ENCODE results near the gene SLC38A8.

DNA sequence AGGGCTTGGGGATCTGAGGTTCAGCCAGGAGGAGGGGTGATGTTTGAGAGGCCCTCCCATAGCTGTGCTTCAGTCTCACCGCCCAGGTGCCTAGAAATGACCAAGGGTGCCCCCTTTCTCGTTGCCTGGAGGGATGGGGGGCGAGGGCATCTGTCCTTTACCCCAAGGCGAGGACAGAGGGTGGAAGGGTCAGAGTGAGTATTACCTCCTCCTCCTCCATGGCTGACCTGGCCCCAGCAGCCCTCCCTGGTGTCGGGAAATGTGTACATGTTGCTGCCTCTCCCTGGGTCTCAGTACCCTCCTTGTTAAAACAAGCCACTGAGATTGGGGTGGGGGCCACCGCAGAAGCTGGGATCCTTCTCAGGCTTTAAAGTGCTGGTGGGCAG, 72.2 kb downstream of the SLC38A8 start:
- TF ChIP-seq, protein P1, sequence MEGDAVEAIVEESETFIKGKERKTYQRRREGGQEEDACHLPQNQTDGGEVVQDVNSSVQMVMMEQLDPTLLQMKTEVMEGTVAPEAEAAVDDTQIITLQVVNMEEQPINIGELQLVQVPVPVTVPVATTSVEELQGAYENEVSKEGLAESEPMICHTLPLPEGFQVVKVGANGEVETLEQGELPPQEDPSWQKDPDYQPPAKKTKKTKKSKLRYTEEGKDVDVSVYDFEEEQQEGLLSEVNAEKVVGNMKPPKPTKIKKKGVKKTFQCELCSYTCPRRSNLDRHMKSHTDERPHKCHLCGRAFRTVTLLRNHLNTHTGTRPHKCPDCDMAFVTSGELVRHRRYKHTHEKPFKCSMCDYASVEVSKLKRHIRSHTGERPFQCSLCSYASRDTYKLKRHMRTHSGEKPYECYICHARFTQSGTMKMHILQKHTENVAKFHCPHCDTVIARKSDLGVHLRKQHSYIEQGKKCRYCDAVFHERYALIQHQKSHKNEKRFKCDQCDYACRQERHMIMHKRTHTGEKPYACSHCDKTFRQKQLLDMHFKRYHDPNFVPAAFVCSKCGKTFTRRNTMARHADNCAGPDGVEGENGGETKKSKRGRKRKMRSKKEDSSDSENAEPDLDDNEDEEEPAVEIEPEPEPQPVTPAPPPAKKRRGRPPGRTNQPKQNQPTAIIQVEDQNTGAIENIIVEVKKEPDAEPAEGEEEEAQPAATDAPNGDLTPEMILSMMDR (IDR thresholded peaks at IDR 0.05) = no peak
- no peak for TF ChIP-seq ZFX (IDR thresholded peaks at IDR 0.05; ENCODE audit: borderline replicate concordance)
